DMS114 treated with DMSO at 0.1 percent for 48 hours (cell line): Measurements from ENCODE around the gene SPDYE17.
"Not testable (repeated sequence)": the region's sequence is repeated elsewhere in the genome, so short reads cannot be mapped to it uniquely, and the experiment has no call there.

Experiments used
- DNase-seq: peaks from one replicate; lab custom pipeline; 2025; ENCODE audit not compliant: unreplicated experiment; lab: John Stamatoyannopoulos, UW

SPDYE17 gene

DNA sequence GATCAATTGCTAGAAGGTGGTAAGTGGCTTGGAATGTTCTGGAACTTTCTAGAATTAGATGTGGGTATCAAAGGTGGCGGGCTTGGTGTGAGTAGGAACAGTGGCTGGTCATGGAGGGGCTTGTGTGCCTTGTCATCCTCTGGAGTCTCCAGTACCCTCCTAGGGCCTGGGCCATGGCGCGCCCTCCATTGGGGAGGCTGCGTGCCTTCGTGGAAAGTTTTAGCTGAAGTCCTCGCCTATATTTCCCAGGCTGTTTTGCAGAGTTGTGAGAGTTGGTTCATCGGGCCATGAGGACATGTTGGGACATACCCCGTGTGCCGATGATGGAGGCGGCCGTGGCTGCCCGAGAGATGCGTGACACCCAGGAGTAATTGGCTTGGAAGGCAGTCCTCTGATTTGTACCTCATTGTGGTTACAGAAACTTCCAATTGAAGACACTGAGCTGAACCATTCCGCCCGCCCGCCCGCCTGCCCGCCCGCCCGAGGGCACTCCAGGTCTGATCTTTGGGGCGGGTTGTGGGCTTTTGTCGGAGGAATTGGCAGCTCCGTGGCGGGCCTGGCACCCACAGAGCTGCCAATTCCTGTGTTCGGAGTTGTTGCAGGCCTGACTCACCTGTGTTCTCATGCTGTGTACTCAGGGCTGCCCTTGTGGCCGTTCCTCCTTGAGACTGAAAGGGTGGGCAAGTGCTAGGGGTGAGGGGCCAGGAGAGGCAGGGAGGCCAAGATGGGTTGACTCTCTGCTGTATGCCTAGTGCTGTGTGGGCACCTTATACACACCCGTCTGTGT is 57.2 kb downstream of the SPDYE17 start:
- DNase-seq: not testable (repeated sequence)

DNA sequence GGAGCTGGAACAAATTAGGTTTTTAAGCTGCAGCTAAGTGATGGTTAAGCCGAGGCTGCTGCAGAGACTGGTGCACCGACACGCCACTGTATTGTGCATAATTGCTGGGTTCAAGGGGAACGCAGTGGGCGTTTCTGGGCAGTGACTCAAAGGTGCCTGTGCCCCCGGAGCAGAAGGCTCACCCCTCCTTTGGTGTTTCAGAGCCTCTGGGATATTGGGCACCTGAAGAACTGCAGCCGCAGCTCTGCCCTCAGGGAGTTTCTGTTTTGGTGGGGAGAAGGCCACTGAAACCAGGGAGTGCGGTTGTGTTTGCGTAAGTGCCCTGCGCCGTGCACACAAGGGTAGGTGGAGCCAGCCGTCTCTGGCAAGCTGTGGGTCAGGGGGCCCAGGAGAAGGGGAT is 57.8 kb downstream of the SPDYE17 start:
- DNase-seq: not testable (repeated sequence)

GRCh38 chr7:76972391-76972790 is 59.8 kb downstream of the SPDYE17 start:
- not testable (repeated sequence) for DNase-seq
